LNCAP (cell line): ENCODE results near the gene MYO9B.

Experiments used
- CTCF ChIP-seq: fragments of 450-650 bp; IDR thresholded peaks from 2 replicates; pipeline ENCODE4 v1.5.1; 2017; ENCODE audit warnings: mild to moderate bottlenecking

MYO9B gene

GRCh38 chr19:17086120-17086519, 10.5 kb downstream of the MYO9B start:
- no peak for TF ChIP-seq CTCF

GRCh38 chr19:17086834-17087233, 11.3 kb downstream of the MYO9B start:
- no peak for TF ChIP-seq CTCF

GRCh38 chr19:17088552-17088951, 13.0 kb downstream of the MYO9B start:
- TF ChIP-seq CTCF, result no peak

GRCh38 chr19:17090583-17090982, 15.0 kb downstream of the MYO9B start:
- no peak for TF ChIP-seq CTCF

GRCh38 chr19:17091758-17092333, 16.3 kb downstream of the MYO9B start:
- TF ChIP-seq CTCF, result no peak

- no peak for TF ChIP-seq CTCF
Observed at GRCh38 chr19:17092696-17093095, 17.1 kb downstream of the MYO9B start.

GRCh38 chr19:17095141-17095919, 19.8 kb downstream of the MYO9B start:
- no peak for TF ChIP-seq CTCF
